T-helper 1 cell (primary cell): ENCODE results near the gene IRX5.

Source experiments
- DNase-seq, 5 donors: peaks; one replicate each; pipeline ENCODE4 v3.0.0-alpha.2; 2012 to 2020
- total RNA-seq, 4 donors: gene quantifications; one replicate each; lab custom pipeline; 2026; lab: John Stamatoyannopoulos, UW

Gene IRX5
- 0 to 0.24 (median 0) reads per million in 4 donors for total RNA-seq

DNA sequence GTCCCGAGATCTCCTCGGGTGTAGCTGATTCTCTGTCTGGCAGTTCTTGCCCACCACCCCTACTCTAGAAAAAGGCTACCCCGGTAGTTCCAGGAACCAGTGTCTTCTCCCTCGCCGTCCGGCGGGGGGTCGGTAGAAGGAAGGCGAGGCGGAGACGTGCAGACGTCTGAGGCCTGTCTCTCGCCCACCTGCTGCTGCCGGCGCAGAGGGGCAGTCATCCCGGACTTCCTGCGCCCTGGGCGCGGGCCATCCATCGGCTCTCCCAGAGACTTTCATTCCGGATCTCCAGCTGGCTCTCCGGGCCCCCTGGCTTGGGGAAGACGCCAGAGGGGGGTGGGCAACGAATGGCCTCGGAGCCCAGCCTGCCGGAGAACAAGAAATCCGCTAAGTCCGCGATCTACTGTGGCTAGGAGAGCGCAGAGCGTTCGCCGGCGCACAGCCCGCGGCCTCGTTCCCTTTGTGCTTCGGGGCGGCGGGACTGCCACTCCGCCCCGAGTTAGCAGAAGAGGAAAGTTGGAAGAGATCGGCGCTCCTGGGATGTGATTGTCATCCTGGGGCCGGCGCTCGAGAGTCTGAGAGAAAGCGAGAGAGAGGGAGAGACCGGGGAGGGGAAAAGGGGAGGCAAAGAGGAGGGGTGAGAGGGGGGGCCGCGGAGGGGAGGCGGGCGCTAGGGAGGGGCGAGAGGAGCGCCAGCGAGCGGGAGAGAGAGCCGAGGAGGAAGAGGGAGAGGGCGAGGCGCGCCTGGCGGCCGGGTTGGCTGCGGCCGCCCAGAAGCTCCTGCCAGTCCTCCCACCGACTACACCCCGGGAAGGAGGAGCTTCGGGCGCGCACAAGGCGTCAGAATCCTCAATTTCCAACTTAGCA, at the start of gene IRX5:
Gene IRX5, plus strand, starts transcription at position 861 of the 864 bp plus-strand sequence. CDS start 334 bp downstream, outside the sequence.
- DNase-seq = peak in 1 of 5 donors; percentile 58

DNA sequence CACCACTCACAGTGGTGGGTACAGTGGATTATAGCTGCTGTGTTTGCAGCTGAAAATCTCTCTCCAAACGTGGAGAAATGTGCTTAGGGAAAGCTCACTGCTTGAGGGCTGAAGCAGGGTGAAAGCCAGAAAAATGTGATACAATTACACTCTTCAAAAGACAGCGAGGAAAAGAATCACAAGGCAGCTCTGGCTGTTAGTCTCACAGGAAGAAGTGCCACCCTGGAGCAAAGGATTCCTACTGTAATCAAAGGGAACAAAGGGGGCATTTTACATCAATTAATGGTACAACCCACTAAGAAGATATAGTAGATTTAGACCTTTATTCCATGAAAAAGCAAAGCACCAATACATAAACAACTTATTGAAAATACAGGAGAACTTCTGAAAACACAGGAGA, 48.1 kb upstream of the IRX5 start:
- no peak for DNase-seq

DNA sequence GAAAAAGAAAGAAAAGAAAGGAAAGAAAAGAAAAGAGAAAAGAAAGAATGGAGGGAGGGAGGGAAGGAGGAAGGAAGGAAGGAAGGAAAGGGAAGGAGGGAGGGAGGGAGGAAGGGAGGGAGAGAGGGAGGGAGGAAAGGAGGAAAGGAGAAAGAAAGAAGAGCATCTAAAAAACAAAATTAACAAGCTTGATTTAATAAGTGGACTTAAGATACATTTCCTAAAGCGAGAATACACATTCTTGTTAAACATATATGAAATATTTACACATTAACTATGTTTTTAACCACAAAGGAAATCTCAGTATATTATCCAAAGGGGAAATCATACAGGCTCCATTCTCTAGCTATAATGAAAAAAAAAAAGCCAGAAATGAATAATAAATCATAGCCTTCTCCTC, 47.3 kb upstream of the IRX5 start:
- no peak for DNase-seq

DNA sequence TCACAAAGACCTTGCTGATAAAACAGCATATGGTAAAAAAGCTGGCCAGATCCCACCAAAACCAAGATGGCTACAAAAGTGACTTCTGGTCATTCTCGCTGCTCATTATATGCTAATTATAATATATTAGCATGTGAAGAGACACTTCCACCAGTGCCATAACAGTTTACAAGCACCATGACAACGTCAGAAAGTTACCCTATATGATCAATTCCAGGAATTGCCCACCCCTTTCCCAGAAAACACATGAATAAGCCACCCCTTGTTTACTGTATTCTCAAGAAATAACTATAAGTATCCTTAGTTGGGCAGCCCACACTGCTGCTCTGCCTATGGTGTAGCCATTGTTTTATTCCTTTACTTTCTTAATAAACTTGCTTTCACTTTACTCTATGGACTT, 44.6 kb upstream of the IRX5 start:
- no peak for DNase-seq

DNA sequence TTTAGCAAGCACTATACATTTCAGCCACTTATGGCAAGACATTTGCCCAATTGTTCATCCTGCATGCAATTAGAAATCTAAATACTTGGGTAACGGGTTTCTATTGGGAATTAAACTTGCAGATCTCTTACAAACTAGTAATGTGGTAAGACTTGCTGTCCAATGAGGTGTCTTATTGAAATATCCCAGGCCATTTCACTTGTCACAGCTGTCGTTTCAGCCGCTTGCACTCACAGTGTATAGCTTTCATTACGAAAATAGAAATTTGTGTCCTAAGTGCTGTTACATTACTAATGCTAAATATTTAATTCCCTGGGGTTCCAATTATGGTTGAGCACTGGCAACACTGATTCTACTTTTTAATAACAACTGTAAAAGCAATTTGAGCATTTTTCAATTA, 40.3 kb upstream of the IRX5 start:
- no peak for DNase-seq

DNA sequence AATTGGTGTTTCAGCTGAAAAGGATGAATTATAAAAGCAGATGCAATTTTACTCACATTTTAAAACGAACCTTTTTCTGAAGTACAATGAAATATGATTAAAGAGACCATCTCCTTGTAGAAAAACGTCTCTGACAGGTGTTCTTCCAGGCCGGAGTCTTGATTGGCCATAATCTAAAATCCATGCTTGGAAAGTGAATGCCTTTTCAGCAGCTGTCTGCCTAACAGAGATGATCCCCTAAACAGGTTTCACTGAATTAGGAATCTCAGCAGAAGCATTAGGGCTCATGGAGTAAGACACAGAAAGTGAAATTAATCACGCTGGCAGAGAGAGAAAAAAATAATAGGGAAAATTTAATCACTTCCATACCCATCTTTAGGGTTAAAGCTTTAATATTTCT, 39.3 kb upstream of the IRX5 start:
- no peak for DNase-seq

DNA sequence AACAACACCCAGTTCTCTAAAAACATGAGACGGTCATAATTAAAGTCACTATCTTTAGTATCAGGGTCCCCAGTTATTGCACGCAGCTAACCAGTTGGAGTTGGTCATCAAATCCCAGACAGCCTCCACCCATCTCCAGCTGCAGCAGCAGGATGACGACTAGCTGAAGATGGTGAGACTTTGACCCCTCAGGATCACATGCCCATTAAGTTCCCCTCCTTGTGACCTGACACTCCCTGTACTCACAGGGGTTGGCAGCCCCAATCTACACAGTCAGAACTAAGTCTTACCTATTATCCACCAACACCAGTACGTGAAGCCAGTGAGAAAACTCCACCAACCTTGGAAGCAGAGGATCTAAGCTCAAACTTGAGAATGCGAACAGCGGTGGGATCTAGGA, 37.7 kb upstream of the IRX5 start:
- DNase-seq = no peak

DNA sequence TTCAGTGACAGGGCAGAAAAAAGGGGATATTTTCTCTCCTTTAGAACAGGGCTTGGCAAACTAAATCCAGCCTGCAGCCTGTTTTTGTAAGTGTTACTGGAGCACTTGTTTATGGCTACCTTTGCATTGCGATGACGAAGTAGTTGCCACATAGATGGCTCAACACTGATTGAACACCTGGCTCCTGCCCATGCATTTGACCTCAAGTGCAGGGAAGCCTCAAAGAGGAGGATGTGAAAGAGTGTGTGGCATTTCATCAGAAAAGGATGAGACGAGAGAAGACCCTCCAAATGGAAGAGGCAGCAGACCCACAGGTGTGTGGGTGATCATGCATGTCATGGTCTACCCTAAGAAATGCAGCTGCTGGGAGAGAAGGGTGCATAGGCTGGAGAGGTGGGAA, 32.7 kb upstream of the IRX5 start:
- no peak for DNase-seq

DNA sequence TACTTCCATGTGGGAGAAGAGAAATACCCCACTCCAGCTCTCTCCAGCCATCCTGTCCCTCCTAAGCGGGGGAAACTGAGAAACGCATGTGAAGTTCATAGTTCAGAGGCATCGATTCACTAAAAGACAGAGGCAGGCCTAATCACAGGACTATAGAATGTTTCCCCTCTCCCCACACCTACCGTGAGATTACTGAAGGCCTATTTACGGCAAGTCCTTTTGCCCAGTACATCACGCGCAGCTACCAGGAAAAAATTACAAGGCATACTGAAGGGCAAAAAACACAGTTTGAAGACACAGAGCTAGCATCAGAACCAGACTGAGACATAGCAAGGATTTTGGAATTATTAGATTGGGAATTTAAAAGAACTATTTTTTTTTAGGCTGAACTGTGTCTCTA, 29.1 kb upstream of the IRX5 start:
- DNase-seq = no peak

DNA sequence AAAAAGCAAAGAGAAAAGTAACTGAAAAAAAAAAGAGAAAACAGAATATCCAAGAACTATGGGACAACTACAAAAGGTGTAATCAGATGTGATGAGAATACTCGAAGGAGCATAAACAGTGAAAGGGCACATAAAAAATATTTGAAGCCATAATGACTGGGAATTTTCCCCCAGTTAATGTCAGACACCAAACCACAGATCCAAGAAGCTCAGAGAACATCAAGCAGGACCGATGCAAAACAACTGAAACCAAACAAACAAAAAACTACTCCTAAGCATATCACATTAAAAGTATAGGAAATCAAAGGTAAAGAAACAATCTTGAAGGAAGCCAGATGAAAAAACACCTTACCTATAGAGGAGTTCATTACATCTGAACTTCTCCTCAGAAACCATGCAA, 27.6 kb upstream of the IRX5 start:
- DNase-seq = no peak

DNA sequence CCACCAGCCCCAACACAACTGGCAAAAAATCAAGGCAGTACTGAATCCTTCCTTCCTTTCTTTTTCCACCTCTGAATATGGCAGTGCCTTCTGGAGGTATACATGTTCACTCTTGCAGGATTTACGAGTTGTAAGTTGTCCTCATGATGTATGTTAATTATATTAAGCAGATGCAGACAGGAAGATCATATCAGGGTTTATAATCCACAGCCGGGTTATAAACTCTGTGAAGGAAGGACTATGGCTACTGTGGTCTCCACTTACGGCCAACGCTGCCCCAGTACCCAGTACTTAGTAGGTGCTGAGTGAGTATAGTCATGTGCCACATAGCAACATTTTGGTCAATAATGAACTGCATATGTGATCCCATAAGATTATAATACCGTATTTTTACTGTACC, 19.6 kb upstream of the IRX5 start:
- DNase-seq = no peak

DNA sequence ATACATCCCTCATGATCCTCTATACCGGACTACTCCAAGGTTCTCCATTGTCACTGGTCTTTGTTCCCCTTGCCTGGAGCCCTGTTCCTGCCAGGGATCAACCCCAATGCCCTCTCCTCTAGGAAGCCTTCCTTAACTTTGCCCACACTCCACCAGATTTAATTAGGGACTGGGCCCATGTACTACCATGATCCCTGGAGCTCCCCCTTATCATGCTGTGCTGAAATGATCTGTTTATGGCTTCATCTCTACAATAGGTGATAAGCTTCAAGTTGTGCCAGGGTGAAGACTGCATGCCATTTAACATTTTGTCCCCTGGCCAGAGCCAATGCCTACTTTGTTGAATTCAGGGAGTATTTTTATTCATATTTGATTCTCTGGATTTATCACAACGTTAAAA, 17.9 kb upstream of the IRX5 start:
- DNase-seq = no peak

DNA sequence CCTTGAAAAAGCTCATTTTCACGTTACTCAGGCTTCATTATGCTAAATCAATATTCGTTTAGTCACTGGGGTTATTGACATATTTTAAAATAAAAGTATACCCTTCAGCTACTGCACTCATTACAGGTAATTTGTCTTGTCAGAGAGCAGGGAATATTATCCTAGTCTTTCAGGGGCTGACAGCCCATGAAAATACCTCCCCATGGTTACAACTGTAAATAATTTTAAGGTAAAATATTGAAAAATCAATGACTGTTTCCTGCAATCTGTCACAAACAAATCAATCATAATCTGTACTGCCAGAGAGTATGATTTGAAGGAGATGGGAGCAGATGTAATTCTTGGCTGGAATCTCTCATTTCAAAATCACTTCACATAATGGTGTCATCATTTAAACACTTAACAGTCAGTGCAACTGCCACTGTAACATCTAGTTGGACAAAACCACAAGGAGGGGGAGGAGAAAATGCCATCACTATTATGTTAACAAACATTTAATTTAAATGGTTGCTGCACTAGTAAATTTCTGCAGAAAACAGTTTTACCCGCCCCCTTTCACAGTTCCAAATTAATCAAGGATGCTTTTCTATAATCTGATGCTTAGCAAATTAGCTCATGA, 9.3 kb upstream of the IRX5 start:
- no peak for DNase-seq

DNA sequence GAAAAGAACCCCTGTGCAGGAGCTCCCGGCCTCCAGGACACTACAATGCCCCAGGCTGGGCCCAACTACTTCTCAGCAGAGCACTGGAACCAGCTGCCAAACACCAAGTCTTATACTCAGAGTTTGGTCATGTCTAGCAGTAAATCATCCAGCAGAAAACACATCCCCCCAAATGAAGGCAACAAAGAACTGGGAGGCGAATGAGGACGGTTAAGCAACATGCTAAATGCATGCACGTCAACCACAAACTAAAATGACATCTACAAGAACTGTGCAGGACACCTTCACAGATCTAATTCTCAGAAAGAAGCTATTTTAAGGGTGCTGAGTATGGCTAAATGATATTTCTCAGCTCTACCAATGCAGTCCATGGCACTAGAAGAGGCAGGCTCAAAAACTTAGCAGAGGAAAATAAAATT, 7.6 kb upstream of the IRX5 start:
- DNase-seq = no peak

DNA sequence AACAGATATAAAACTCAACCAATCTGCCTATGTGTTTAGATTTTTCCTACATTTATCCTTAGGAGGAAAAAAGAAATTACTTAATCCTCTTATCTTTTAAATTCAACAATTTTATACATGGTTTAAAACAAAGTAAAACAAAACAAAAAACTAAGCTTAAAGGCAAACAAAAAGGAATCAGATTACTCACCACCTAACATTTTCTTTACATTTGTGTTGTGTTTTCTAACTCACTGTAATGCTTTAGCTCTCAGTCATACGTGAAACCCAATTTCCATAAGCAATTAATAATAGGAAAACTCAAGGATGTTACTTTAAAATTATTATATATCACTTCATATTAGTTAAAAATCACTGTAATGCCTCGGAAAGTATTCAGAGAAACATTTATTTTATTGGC, 6.7 kb upstream of the IRX5 start:
- DNase-seq = no peak

DNA sequence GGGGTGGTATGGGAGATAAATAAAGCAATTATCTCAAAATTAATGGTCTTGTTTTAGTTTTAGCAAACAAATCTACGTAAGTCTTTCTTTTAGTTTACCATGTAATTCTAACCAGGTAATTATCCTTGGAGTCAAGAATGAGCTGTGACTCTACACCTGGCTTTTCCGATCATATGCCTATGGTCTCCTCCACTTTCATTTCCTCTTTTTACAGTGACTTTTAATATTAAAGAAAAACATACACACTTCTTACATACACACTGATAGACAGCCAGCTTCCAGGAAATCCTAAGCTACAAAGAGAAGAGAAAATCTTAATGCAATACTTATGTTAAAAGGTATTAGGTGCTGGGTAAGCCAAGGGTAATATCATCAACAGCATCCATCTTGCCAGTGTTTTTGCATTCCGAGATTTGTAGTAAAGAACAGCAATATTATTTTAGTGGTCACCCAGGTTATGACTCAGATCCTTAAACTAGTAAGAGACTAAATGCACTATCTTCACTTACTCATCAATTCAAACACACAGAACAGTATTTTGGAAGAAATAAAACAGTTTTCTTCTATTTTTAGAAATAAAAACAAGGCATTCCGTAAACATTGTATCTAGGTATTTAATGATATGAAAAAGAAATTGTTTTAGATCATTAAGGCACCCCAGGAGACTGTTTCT, 4.4 kb upstream of the IRX5 start:
- no peak for DNase-seq

DNA sequence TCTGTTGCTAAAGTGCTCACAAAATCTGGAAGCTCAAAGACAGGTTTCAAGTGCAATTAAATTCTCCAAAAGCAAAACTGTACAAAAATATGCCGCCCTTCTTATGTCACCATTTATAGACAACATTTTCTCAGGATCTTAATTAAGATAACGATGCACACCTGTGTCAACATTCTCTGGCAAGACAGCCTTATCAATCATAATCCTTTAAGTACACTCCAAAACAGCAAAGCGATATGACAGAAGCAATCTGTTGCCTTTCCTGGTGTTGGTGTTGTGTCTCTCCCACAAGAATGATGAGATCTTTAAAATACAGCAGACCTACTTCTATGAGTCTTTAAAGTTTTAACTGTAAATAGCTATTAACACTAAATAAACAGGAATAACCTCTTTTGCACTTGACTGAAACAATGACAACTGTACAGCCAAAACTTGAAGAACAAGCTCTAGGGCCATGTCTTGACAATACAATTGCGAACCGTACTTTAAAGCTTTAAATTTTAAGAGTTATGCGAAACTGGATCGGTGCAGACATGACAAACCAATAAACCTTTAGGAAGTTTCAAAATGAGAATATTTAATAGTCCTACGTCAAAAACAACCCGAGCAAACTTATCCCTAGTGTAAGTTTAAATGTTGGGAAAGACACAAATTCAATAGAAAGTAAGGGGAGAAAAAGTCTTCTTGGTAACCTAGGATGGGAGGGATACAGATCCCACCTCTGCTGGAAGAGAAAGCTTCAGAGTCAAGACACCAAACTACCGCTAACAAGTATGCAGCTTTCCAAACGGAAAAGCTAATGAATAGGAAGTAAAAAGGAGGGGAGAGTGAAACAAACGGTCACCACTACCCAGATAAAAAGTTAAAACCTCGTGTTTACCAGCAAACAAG, 3.3 kb upstream of the IRX5 start:
- DNase-seq = no peak

DNA sequence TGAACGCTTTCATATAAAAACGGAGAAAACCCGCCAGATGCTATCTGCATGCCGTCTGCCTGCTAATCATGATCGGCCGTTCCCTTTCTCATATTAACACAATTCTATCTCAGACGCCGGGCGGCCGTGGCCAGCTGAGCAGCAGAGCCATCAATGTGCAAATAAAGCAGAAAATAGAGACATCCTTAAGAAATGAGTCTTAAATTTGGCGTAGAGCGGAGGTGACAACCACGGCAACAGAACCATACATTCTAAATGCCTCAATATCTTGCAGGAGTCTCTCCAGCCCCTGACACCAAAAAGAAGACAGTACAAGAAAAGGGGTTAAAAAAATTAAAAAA, 2.7 kb upstream of the IRX5 start:
- DNase-seq = no peak

DNA sequence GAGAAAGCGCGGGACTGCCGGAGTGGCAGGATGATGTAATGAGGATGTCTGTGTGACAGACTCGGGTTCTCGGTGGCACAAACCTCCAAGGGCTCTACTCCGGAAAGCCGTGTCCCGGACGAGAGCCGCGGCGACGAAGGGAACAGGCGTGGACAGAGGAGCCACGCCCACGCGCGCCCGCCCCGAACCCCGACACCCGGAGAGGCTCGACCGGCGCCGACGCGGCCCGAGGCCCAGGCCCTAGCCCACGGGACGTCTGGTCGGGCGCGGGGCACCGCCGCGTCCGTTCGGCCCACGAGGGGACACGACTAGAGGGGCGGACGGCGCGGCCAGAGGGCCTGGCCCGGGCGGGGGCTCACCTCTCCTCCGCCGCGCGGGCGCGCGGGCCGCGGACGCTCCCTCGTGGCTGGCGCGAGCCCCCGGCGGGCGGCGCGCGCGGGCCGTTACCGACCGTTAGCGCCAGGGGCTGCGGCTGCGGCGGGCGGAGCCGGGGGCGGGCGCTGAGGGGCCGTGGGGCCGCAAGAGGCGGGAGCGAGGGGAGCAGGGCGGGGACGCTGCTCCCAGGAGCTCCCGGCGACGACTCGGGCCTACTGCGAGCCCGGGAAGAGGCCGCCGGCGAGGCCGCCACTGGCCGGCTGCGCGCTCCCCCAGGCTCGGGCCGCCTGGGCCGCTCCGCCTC, 2.1 kb upstream of the IRX5 start:
- DNase-seq = peak in 1 of 5 donors; percentile 71

DNA sequence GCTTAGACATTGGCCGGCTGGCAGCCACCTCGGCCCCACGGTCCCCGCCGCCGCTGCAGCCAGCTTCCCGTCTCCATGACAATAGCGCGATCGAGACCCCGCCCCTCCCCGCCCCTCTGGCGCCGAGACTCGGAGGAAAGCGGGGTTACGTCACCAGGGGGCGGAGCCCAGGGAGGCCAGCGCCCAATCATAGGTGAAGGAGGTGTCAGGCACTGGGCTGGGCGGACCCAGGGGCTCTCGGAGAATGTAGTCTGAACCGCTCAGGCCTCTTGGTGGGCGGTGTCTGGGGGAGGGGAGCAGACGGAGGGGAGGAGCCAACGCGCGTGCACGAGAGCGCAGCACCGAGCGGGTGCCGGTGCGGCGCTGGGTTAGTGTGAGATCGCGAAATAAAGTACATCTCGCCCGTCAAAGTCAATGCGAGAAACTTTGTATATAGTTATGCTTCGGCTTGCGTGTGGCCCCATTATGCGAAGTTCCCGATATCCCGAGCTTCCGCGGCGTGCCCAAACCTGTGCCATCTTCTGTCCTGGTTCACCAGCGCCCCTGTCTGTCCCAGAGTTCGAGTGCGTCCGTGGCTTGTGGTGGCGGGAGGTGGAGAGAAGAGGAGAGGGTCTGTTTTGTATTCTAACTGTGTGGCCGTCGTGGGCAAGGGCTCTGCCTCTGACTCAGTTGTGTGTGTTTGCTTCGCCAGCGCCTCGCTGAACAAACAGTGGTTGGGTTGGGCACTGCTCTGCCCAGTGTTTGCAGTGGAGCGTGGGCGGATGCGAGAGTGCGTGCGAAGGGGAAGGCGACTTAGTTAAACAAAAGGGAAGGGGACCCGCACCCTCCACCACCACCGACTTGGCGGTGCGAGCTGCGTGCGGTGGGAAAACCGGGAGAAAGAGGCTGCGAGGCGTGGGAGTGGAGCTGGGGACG, 1.3 kb upstream of the IRX5 start:
- DNase-seq = peak; percentile 72 to 95 (median 80)

DNA sequence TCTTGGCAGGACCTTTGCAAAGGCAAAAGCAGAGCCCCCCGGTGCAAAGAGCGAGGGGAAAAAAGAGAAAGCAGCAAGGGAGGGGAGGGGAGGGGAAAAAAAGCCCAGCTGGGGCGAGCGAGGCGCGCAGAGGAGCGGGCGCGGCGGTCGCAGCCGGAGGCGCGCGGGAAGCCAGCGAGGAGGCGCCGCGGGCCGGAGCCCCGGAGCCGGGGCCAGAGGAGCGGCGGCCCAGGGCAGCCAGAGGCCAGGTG, 129 bp downstream of the IRX5 start:
- DNase-seq = no peak
